ENCODE data around the gene HIVEP1. TPM values are rescaled to one million over a fixed set of nuclear protein-coding genes. Genes with fewer than 3 reads are reported as not detected.

Gene HIVEP1
- total RNA-seq, 1 donor, result 18.8 TPM

GRCh38 chr6:12111363-12111670, 99.2 kb downstream of the HIVEP1 start:
- Histone ChIP-seq H3K27me3 (ENCODE audit: insufficient read depth, low read length) (no peaks in the 10 kb centered on the region), H3K4me1 (ENCODE audit: insufficient read depth, low read length) (peaks cover 15% of the 10 kb centered on the region), H2AFZ (ENCODE audit: low read length) (no peak overlapping the region), H3K79me2 (ENCODE audit: insufficient read depth, low read length) (no peaks in the 10 kb centered on the region), H3K27ac (ENCODE audit: low read depth, low read length) (no peak overlapping the region), H3K4me3 (ENCODE audit: insufficient read depth, low read length) (no peak overlapping the region), H3K36me3 (ENCODE audit: insufficient read depth, low read length) (no peaks in the 10 kb centered on the region), H3K4me2 (ENCODE audit: insufficient read depth, low read length) (no peak overlapping the region), H3K9me3 (ENCODE audit: low read depth, low read length) (no peaks in the 10 kb centered on the region), H4K20me1 (ENCODE audit: insufficient read depth, low read length) (no peaks in the 10 kb centered on the region)
- TF ChIP-seq CTCF (IDR thresholded peaks at IDR 0.05; ENCODE audit: extremely low read depth, low read depth, low read length), result no peak
- no peak for DNase-seq (ENCODE audit: insufficient read length, low spot score, missing footprints)

- Histone ChIP-seq H2AFZ (ENCODE audit: low read length) (peak overlapping the region; percentile 56), H3K4me2 (ENCODE audit: insufficient read depth, low read length) (peak overlapping the region; percentile 26), H3K36me3 (ENCODE audit: insufficient read depth, low read length) (no peaks in the 10 kb centered on the region), H4K20me1 (ENCODE audit: insufficient read depth, low read length) (no peaks in the 10 kb centered on the region), H3K4me3 (ENCODE audit: insufficient read depth, low read length) (no peak overlapping the region), H3K27me3 (ENCODE audit: insufficient read depth, low read length) (no peaks in the 10 kb centered on the region), H3K79me2 (ENCODE audit: insufficient read depth, low read length) (no peaks in the 10 kb centered on the region), H3K9me3 (ENCODE audit: low read depth, low read length) (no peaks in the 10 kb centered on the region), H3K27ac (ENCODE audit: low read depth, low read length) (peak overlapping the region; percentile 44), H3K4me1 (ENCODE audit: insufficient read depth, low read length) (peaks cover 15% of the 10 kb centered on the region)
- TF ChIP-seq CTCF (IDR thresholded peaks at IDR 0.05; ENCODE audit: extremely low read depth, low read depth, low read length), result no peak
- DNase-seq (ENCODE audit: insufficient read length, low spot score, missing footprints), result peak; percentile 71
Measured at GRCh38 chr6:12112540-12113189, 100.6 kb downstream of the HIVEP1 start.

- no peak overlapping the region for H3K4me3 ChIP-seq (ENCODE audit: insufficient read depth, low read length)
- no peaks in the 10 kb centered on the region for H4K20me1 ChIP-seq (ENCODE audit: insufficient read depth, low read length)
- H3K27me3 ChIP-seq (ENCODE audit: insufficient read depth, low read length), result no peaks in the 10 kb centered on the region
- no peaks in the 10 kb centered on the region for H3K79me2 ChIP-seq (ENCODE audit: insufficient read depth, low read length)
- peak overlapping the region; percentile 56 for H2AFZ ChIP-seq (ENCODE audit: low read length)
- H3K9me3 ChIP-seq (ENCODE audit: low read depth, low read length), result no peaks in the 10 kb centered on the region
- no peak for TF ChIP-seq CTCF (IDR thresholded peaks at IDR 0.05; ENCODE audit: extremely low read depth, low read depth, low read length)
- H3K27ac ChIP-seq (ENCODE audit: low read depth, low read length), result peak overlapping the region; percentile 44
- H3K4me1 ChIP-seq (ENCODE audit: insufficient read depth, low read length), result peaks cover 15% of the 10 kb centered on the region
- no peaks in the 10 kb centered on the region for H3K36me3 ChIP-seq (ENCODE audit: insufficient read depth, low read length)
- H3K4me2 ChIP-seq (ENCODE audit: insufficient read depth, low read length), result peak overlapping the region; percentile 26
- peak; percentile 98 for DNase-seq (ENCODE audit: insufficient read length, low spot score, missing footprints)
Measured at GRCh38 chr6:12113190-12113577, 101.1 kb downstream of the HIVEP1 start.

GRCh38 chr6:12114055-12114503, 102.0 kb downstream of the HIVEP1 start:
- Histone ChIP-seq H3K4me1 (ENCODE audit: insufficient read depth, low read length) (peaks cover 15% of the 10 kb centered on the region), H3K27ac (ENCODE audit: low read depth, low read length) (peak overlapping the region; percentile 18), H3K9me3 (ENCODE audit: low read depth, low read length) (no peaks in the 10 kb centered on the region), H3K27me3 (ENCODE audit: insufficient read depth, low read length) (no peaks in the 10 kb centered on the region), H3K4me3 (ENCODE audit: insufficient read depth, low read length) (no peak overlapping the region), H4K20me1 (ENCODE audit: insufficient read depth, low read length) (no peaks in the 10 kb centered on the region), H2AFZ (ENCODE audit: low read length) (no peak overlapping the region), H3K36me3 (ENCODE audit: insufficient read depth, low read length) (no peaks in the 10 kb centered on the region), H3K4me2 (ENCODE audit: insufficient read depth, low read length) (no peak overlapping the region), H3K79me2 (ENCODE audit: insufficient read depth, low read length) (no peaks in the 10 kb centered on the region)
- TF ChIP-seq CTCF (IDR thresholded peaks at IDR 0.05; ENCODE audit: extremely low read depth, low read depth, low read length), result no peak
- no peak for DNase-seq (ENCODE audit: insufficient read length, low spot score, missing footprints)
